ENCODE data around the gene MUCL1.

GRCh38 chr12:54858562-54858961 is 4.2 kb downstream of the MUCL1 start:
- no peak for TF ChIP-seq CTCF (IDR thresholded peaks at IDR 0.05)
- TF ChIP-seq EP300 (IDR thresholded peaks at IDR 0.05): no peak
